Hippocampal formation (tissue), 2 donors: ENCODE data around the gene MIF.
"Not testable (repeated sequence)": the region's sequence is repeated elsewhere in the genome, so short reads cannot be mapped to it uniquely, and the experiment has no call there.

Experiments used
- DNase-seq, 2 donors: peaks; one replicate each; lab custom pipeline; 2025; lab: John Stamatoyannopoulos, UW

The MIF gene

DNA sequence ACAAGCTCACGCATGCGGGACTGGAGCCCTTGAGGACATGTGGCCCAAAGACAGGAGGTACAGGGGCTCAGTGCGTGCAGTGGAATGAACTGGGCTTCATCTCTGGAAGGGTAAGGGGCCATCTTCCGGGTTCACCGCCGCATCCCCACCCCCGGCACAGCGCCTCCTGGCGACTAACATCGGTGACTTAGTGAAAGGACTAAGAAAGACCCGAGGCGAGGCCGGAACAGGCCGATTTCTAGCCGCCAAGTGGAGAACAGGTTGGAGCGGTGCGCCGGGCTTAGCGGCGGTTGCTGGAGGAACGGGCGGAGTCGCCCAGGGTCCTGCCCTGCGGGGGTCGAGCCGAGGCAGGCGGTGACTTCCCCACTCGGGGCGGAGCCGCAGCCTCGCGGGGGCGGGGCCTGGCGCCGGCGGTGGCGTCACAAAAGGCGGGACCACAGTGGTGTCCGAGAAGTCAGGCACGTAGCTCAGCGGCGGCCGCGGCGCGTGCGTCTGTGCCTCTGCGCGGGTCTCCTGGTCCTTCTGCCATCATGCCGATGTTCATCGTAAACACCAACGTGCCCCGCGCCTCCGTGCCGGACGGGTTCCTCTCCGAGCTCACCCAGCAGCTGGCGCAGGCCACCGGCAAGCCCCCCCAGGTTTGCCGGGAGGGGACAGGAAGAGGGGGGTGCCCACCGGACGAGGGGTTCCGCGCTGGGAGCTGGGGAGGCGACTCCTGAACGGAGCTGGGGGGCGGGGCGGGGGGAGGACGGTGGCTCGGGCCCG, at the start of gene MIF:
Gene MIF, plus strand, starts transcription at position 439 of the 765 bp plus-strand sequence. Its CDS starts 92 bp downstream, at position 531.
- DNase-seq: peak; percentile 86 to 92

DNA sequence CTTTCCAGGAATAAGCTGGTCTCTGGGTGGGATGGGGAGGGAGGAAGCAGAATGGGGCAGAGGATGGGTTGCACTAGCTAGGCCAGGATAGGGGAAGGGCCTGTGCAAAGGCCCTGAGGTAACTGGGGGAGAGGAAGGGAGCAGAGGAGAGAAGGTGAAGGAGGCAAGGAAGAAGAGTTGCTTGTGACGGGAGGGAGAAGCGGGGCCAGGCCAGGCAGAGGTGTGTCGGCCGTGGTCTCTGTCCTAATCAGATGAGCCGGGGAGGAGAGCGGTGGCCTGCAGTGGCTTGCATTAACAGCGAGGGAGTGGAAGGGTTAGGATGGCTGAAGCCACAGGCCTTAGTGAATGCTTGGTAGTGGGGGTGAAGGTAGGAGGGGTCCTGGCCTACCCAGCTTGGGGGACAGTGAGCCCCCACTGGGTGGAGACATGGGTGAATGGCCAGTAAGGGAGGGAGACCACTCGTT, 49.4 kb upstream of the MIF start:
- no peak for DNase-seq

- DNase-seq: no peak
These were observed 48.7 kb upstream of the MIF start for GRCh38 chr22:23845265-23846080.

DNA sequence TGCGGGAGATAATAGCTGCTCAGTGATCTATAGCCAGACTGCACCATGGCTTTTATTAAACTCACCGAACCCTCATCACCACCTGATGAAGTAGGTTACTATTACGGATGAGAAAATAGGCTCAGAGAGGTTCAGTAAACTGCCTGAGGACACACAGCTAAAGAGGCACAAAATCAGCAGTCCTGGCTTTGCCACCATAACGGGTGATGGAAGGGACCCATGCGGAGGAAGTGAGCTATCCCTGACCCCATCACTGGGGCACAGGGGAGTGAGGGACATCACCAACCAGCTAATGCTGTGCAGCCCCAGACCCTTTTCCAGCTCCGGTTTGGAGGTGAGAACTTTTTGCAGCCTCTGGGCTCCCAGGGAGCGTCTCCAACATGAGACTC, 48.1 kb upstream of the MIF start:
- no peak for DNase-seq

GRCh38 chr22:23847310-23847920, 46.8 kb upstream of the MIF start:
- DNase-seq: no peak

GRCh38 chr22:23847991-23848864, 46.0 kb upstream of the MIF start:
- no peak for DNase-seq

GRCh38 chr22:23849009-23850006, 44.9 kb upstream of the MIF start:
- peak; percentile 27 to 72 for DNase-seq

DNA sequence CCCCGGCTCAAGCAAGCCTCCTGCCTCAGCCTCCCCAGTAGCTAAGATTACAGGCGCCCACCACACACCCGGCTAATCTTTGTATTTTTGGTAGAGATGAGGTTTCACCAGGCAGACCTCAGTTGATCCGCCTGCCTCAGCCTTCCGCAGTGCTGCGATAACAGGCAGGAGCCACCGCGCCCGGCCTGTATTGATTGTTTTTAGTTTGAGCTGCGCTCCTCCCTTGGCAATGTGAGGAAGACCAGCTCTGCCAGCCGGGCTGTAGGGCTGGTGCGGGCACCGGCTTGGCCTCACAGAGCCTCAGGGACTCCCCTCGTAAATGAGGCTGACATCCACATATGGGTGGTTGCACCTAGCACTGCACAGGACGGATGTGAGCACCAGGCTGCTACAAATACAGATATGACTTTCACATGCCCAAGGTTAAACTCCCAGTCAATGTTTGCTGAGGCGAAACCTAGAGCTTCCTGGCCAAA, 44.0 kb upstream of the MIF start:
- DNase-seq: no peak

GRCh38 chr22:23856721-23857605, 37.2 kb upstream of the MIF start:
- no peak for DNase-seq

GRCh38 chr22:23857606-23858483, 36.3 kb upstream of the MIF start, which contains the start of gene SLC2A11:
Gene SLC2A11 (plus strand): TSS chr22:23857875. CDS start chr22:23858000, 125 bp downstream.
- DNase-seq: peak; percentile 94 to 96

DNA sequence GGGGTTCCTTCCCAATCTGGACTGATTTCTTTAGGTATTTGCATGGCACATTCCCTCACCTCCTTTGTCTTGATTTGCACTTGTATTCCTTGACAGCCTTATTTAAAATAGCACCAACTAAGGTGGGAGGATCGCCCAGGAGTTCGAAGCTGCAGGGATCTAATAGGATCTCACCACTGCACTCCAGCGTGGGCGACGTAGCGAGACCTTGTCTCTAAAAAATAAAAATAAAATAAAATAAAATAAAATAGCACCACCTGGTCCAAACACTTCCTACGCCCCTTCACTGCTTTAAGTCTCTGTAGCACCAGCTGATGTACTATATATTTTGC, 35.7 kb upstream of the MIF start:
- DNase-seq: no peak

- DNase-seq: no peak
These were observed 35.0 kb upstream of the MIF start for GRCh38 chr22:23859201-23859600.

DNA sequence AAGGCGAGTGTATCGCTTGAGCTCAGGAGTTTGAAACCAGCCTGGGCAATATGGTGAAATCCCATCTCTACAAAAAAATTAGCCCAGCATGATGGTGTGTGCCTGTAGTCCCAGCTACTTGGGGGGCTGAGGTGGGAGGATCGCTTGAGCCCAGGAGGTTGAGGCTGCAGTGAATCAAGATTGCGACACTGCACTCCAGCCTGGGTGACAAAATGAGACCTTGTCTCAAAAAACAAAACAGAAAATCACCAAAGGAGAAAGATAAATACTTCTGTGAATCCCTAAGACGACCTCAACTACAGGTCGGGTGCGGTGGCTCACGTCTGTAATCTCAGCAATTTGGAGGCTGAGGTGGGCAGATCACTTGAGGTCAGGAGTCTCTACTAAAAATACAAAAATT, 34.0 kb upstream of the MIF start:
- not testable (repeated sequence) for DNase-seq

GRCh38 chr22:23862103-23862502, 32.1 kb upstream of the MIF start:
- no peak for DNase-seq

GRCh38 chr22:23864499-23865154, 29.6 kb upstream of the MIF start:
- not testable (repeated sequence) for DNase-seq

GRCh38 chr22:23868580-23868979, 25.6 kb upstream of the MIF start:
- no peak for DNase-seq

DNA sequence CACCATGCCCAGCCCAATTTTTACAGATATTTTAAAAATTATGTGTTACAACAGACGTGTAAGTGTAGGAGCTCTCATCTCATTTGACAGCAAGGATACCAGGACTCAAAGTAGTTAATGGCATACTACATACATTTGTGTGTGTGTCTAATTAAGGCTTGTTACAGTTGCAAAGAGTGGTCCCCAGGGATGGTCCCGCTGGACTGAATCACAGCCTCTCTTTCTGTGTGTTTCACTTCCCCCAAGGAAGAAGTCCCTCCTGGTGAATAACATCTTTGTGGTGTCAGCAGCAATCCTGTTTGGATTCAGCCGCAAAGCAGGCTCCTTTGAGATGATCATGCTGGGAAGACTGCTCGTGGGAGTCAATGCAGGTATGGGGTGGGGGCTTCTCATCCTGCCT, 19.3 kb upstream of the MIF start:
- no peak for DNase-seq

- no peak for DNase-seq
These were observed 18.4 kb upstream of the MIF start for GRCh38 chr22:23875801-23876200.
